Activated naive CD4-positive, alpha-beta T cell treated with anti-CD3 and anti-CD28 coated beads, Interleukin-2, amount 10 ng/mL, durations not matched to agents 7 days and 5 days (primary cell): Measurements from ENCODE around the gene GGTLC2.
A peak's percentile ranks its signal among the peaks of the same experiment; 100 is the strongest.
"Not testable (repeated sequence)": the region's sequence is repeated elsewhere in the genome, so short reads cannot be mapped to it uniquely, and the experiment has no call there.

Source experiments
- CTCF ChIA-PET: fragments of 350-600 bp; sonication (Branson Sonifier 250); formaldehyde crosslinking; loops from one replicate; lab custom pipeline; 2021; ENCODE audit warnings: antibody characterized with exemption; lab: Charles Lee
- DNase-seq: peaks from one replicate; pipeline ENCODE4 v3.0.0-alpha.2; 2020
- H3K27ac Mint-ChIP-seq: one replicate; pipeline ENCODE4 v1.8.0; 2021; ENCODE audit warnings: mild to moderate bottlenecking, moderate library complexity, mixed read lengths
- H3K27me3 Mint-ChIP-seq: one replicate; pipeline ENCODE4 v1.8.0; 2021; ENCODE audit warnings: mild to moderate bottlenecking, mixed read lengths
- H3K36me3 Mint-ChIP-seq: one replicate; pipeline ENCODE4 v1.8.0; 2021; ENCODE audit warnings: mixed read lengths
- H3K4me1 Mint-ChIP-seq: one replicate; pipeline ENCODE4 v1.8.0; 2021; ENCODE audit warnings: mixed read lengths
- H3K4me3 Mint-ChIP-seq: one replicate; pipeline ENCODE4 v1.8.0; 2021; ENCODE audit warnings: mild to moderate bottlenecking, moderate library complexity, mixed read lengths
- H3K9me3 Mint-ChIP-seq: one replicate; pipeline ENCODE4 v1.8.0; 2021; ENCODE audit warnings: mixed read lengths

The GGTLC2 gene

GRCh38 chr22:22684580-22685561, 40.5 kb downstream of the GGTLC2 start:
- CTCF ChIA-PET: interaction anchor here (1.0 to 3.1 kb wide), 9 partner anchors 10 to 222 kb away, joined by 3 to 27 read pairs (median 4); no protein-coding TSS in a partner anchor
- Mint-ChIP-seq H3K4me3 (no peak overlapping the region), H3K4me1 (no peaks in the 10 kb centered on the region), H3K27ac (no peak overlapping the region), H3K27me3 (peaks cover 5% of the 10 kb centered on the region), H3K36me3 (no peaks in the 10 kb centered on the region), H3K9me3 (no peaks in the 10 kb centered on the region)
- DNase-seq: peak; percentile 40

- H3K36me3 Mint-ChIP-seq: no peaks in the 10 kb centered on the region
- H3K27ac Mint-ChIP-seq: no peak overlapping the region
- peak; percentile 8 for DNase-seq
- no peak overlapping the region for H3K4me3 Mint-ChIP-seq
- H3K9me3 Mint-ChIP-seq: no peaks in the 10 kb centered on the region
- H3K4me1 Mint-ChIP-seq: no peaks in the 10 kb centered on the region
- H3K27me3 Mint-ChIP-seq: peaks cover 2% of the 10 kb centered on the region
- CTCF ChIA-PET: interaction anchor here (0.7 to 3.1 kb wide), 9 partner anchors 10 to 98 kb away, joined by 3 to 27 read pairs (median 4); no protein-coding TSS in a partner anchor
Measured at GRCh38 chr22:22685586-22685985, 41.2 kb downstream of the GGTLC2 start.

GRCh38 chr22:22686202-22687115, 42.0 kb downstream of the GGTLC2 start:
- not testable (repeated sequence) for H3K4me1 Mint-ChIP-seq, H3K36me3 Mint-ChIP-seq, H3K27me3 Mint-ChIP-seq, DNase-seq, H3K9me3 Mint-ChIP-seq, H3K4me3 Mint-ChIP-seq, H3K27ac Mint-ChIP-seq
- CTCF ChIA-PET: interaction anchor here (0.7 to 3.1 kb wide), 8 partner anchors 17 to 99 kb away, joined by 3 to 27 read pairs (median 4); no protein-coding TSS in a partner anchor

- CTCF ChIA-PET: interaction anchor here (1.1 to 2.9 kb wide), 4 partner anchors 21 to 101 kb away, joined by 3 to 14 read pairs (median 6); no protein-coding TSS in a partner anchor
- no peaks in the 10 kb centered on the region for H3K9me3 Mint-ChIP-seq
- H3K4me3 Mint-ChIP-seq: no peak overlapping the region
- no peak overlapping the region for H3K27ac Mint-ChIP-seq
- no peaks in the 10 kb centered on the region for H3K36me3 Mint-ChIP-seq
- peaks cover 8% of the 10 kb centered on the region for H3K27me3 Mint-ChIP-seq
- H3K4me1 Mint-ChIP-seq: no peaks in the 10 kb centered on the region
- DNase-seq: peak; percentile 60
Measured at GRCh38 chr22:22687638-22688500, 43.5 kb downstream of the GGTLC2 start.

GRCh38 chr22:22689621-22690345, 45.4 kb downstream of the GGTLC2 start:
- CTCF ChIA-PET: interaction anchor here (0.5 to 2.9 kb wide), 6 partner anchors 11 to 113 kb away, joined by 3 to 14 read pairs (median 5); no protein-coding TSS in a partner anchor
- DNase-seq: peak; percentile 17
- no peaks in the 10 kb centered on the region for H3K4me1 Mint-ChIP-seq
- H3K9me3 Mint-ChIP-seq: no peaks in the 10 kb centered on the region
- peaks cover 14% of the 10 kb centered on the region for H3K27me3 Mint-ChIP-seq
- H3K36me3 Mint-ChIP-seq: no peaks in the 10 kb centered on the region
- H3K4me3 Mint-ChIP-seq: no peak overlapping the region
- no peak overlapping the region for H3K27ac Mint-ChIP-seq

GRCh38 chr22:22691055-22691454, 46.6 kb downstream of the GGTLC2 start:
- H3K27me3 Mint-ChIP-seq: peaks cover 14% of the 10 kb centered on the region
- H3K36me3 Mint-ChIP-seq: no peaks in the 10 kb centered on the region
- H3K9me3 Mint-ChIP-seq: no peaks in the 10 kb centered on the region
- peak; percentile 0 for DNase-seq
- no peaks in the 10 kb centered on the region for H3K4me1 Mint-ChIP-seq
- CTCF ChIA-PET: interaction anchor here (0.8 to 3.4 kb wide), 3 partner anchors 10 to 25 kb away, joined by 3 to 13 read pairs (median 5); no protein-coding TSS in a partner anchor
- H3K4me3 Mint-ChIP-seq: no peak overlapping the region
- no peak overlapping the region for H3K27ac Mint-ChIP-seq

- CTCF ChIA-PET: interaction anchor here (0.9 to 3.4 kb wide), 7 partner anchors 10 to 132 kb away, joined by 3 to 13 read pairs (median 3); partner anchors contain the start of gene PRAME
- no peaks in the 10 kb centered on the region for H3K9me3 Mint-ChIP-seq
- H3K27me3 Mint-ChIP-seq: peaks cover 14% of the 10 kb centered on the region
- no peak overlapping the region for H3K4me3 Mint-ChIP-seq
- H3K27ac Mint-ChIP-seq: no peak overlapping the region
- no peaks in the 10 kb centered on the region for H3K36me3 Mint-ChIP-seq
- peak; percentile 8 for DNase-seq
- H3K4me1 Mint-ChIP-seq: no peaks in the 10 kb centered on the region
Measured at GRCh38 chr22:22691716-22692701, 47.6 kb downstream of the GGTLC2 start.

- Mint-ChIP-seq H3K27me3 (peaks cover 20% of the 10 kb centered on the region), H3K4me3 (no peak overlapping the region), H3K27ac (no peak overlapping the region), H3K36me3 (no peaks in the 10 kb centered on the region), H3K4me1 (no peaks in the 10 kb centered on the region), H3K9me3 (no peaks in the 10 kb centered on the region)
- DNase-seq: peak; percentile 67
- CTCF ChIA-PET: interaction anchor here (0.9 to 3.4 kb wide), 5 partner anchors 9 to 107 kb away, joined by 3 to 13 read pairs (median 4); no protein-coding TSS in a partner anchor
Measured at GRCh38 chr22:22692707-22693530, 48.5 kb downstream of the GGTLC2 start.

GRCh38 chr22:22693531-22693884, 49.1 kb downstream of the GGTLC2 start:
- no peak overlapping the region for H3K27ac Mint-ChIP-seq
- H3K4me3 Mint-ChIP-seq: no peak overlapping the region
- no peak for DNase-seq
- no peaks in the 10 kb centered on the region for H3K4me1 Mint-ChIP-seq
- CTCF ChIA-PET: interaction anchor here (0.9 to 3.4 kb wide), 3 partner anchors 9 to 27 kb away, joined by 3 to 13 read pairs (median 4); no protein-coding TSS in a partner anchor
- H3K9me3 Mint-ChIP-seq: no peaks in the 10 kb centered on the region
- H3K36me3 Mint-ChIP-seq: no peaks in the 10 kb centered on the region
- H3K27me3 Mint-ChIP-seq: peaks cover 23% of the 10 kb centered on the region

GRCh38 chr22:22694106-22694505, 49.7 kb downstream of the GGTLC2 start:
- DNase-seq: peak; percentile 10
- Mint-ChIP-seq H3K27ac (no peak overlapping the region), H3K9me3 (no peaks in the 10 kb centered on the region), H3K36me3 (no peaks in the 10 kb centered on the region), H3K4me1 (no peaks in the 10 kb centered on the region), H3K27me3 (peaks cover 24% of the 10 kb centered on the region), H3K4me3 (no peak overlapping the region)
- CTCF ChIA-PET: interaction anchor here (3.4 kb wide), 1 partner anchor 8 kb away, joined by 13 read pairs; no protein-coding TSS in a partner anchor

- Mint-ChIP-seq H3K4me3 (no peak overlapping the region), H3K4me1 (no peaks in the 10 kb centered on the region), H3K36me3 (no peaks in the 10 kb centered on the region), H3K27ac (no peak overlapping the region), H3K9me3 (no peaks in the 10 kb centered on the region), H3K27me3 (peaks cover 37% of the 10 kb centered on the region)
- no peak for DNase-seq
- CTCF ChIA-PET: no interaction called here
Measured at GRCh38 chr22:22696104-22696503, 51.7 kb downstream of the GGTLC2 start.
